ENCODE data around the gene TOX2.

DNA sequence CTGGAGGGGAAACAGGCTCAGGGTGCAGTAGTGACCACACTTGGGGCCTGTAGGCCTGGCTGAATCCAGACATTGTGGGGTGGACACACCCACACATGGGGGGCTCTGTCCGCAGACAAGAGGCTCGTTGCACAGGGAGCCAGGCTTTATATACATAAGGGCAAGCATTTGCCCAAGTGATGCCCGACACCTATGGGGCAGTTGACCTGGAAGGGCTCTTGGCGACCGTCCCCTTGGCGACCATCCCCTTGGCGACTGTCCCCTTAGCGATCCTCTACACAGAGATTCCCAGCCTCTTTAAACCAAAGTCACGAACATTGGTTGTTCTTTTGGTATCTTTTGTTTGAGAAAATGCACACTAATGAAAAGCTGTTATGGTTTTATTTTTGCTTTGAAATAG is 2.7 kb downstream of the TOX2 start:
- TF ChIP-seq EZH2 (IDR thresholded peaks at IDR 0.05; ENCODE audit: low read length, unreplicated experiment): no peak
- TF ChIP-seq, protein P1, sequence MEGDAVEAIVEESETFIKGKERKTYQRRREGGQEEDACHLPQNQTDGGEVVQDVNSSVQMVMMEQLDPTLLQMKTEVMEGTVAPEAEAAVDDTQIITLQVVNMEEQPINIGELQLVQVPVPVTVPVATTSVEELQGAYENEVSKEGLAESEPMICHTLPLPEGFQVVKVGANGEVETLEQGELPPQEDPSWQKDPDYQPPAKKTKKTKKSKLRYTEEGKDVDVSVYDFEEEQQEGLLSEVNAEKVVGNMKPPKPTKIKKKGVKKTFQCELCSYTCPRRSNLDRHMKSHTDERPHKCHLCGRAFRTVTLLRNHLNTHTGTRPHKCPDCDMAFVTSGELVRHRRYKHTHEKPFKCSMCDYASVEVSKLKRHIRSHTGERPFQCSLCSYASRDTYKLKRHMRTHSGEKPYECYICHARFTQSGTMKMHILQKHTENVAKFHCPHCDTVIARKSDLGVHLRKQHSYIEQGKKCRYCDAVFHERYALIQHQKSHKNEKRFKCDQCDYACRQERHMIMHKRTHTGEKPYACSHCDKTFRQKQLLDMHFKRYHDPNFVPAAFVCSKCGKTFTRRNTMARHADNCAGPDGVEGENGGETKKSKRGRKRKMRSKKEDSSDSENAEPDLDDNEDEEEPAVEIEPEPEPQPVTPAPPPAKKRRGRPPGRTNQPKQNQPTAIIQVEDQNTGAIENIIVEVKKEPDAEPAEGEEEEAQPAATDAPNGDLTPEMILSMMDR (conservative IDR thresholded peaks at IDR 0.05; ENCODE audit: low read depth, low read length): no peak
- TF ChIP-seq EZH2phosphoT487 (IDR thresholded peaks at IDR 0.05; ENCODE audit: borderline replicate concordance, low read length): no peak

Data from PC-3 (cell line).